Activated T-cell treated with anti-CD3 and anti-CD28 coated beads for 4 hours (primary cell): Measurements from ENCODE around the gene PHETA2.
"Not testable (repeated sequence)": the region's sequence is repeated elsewhere in the genome, so short reads cannot be mapped to it uniquely, and the experiment has no call there.

Source experiments
- DNase-seq: peaks from one replicate; pipeline ENCODE4 v3.0.0-alpha.2; 2020

PHETA2 gene

DNA sequence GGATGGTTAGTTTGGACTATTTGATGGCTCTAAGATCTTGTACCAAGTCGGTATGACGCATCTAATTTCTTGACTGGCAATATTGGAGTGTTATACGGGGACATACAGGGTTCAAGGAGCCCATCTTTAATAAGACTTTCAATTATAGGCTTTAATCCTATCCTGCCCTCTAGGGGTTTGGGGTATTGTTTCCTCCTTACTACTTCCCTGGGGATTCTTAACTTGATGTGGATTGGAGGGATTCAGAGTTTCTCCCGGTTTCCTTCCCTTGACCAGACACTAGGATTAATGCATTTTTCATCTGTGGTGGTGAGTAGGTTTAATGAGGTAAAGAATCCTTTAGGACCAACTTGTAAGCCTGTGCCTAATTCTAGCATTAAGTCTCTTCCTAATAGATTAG, 37.8 kb downstream of the PHETA2 start:
- no peak for DNase-seq

DNA sequence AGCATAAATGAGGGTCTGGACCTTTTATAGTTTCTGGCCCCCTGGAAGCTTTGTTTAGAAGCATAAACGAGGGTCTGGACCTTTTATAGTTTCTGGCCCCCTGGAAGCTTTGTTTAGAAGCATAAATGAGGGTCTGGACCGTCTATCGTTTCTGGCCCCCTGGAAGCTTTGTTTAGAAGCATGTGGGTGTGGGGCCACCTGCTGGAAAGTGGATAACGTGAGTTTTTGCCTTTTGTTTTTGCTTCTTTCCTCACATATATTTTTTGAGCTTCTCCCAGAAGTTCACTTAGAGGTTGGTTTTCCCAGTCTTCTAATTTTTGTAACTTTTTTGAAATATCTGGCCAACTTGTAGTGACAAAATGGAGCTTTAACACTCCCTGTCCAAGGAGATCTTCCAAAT, 38.7 kb downstream of the PHETA2 start:
- not testable (repeated sequence) for DNase-seq

DNA sequence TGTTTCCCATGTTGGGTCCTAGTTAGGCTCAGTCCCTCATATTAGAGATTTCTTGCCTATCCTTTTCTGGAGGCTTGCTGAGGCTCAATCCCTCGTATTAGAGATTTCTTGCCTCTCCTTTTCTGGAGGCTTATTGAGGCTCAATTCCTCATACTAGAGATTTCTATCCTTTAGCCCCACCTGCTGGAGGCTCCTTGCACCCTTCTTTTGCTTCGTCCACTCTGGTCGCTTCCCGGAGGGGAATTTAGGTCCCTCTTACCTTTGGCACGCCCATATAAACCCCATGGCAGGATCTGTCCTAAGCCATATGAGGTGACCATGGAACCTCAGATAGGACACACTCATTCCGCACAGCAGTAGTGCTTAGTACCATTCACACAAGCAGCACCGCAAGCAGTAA, 40.7 kb downstream of the PHETA2 start:
- DNase-seq: no peak

DNA sequence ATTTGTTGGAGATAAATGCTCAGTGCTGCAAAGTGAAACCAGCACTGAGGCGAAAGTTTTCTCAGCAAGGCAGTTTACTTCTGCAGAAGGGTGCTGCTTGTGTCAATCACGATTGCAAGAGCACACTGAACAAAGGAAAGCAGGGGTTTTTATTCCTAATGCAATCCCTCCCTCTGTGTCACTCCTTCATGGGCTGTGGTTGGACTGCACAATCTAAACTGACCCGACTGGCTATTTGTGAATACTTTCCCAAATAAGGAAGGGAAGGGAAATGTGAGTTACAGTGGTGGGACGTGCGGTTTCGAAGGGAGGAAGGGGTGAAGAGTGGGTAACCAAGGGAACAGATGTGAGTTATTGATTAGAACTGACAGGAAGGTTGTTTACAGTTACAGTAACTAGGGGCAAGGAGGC, 41.4 kb downstream of the PHETA2 start:
- DNase-seq: not testable (repeated sequence)

DNA sequence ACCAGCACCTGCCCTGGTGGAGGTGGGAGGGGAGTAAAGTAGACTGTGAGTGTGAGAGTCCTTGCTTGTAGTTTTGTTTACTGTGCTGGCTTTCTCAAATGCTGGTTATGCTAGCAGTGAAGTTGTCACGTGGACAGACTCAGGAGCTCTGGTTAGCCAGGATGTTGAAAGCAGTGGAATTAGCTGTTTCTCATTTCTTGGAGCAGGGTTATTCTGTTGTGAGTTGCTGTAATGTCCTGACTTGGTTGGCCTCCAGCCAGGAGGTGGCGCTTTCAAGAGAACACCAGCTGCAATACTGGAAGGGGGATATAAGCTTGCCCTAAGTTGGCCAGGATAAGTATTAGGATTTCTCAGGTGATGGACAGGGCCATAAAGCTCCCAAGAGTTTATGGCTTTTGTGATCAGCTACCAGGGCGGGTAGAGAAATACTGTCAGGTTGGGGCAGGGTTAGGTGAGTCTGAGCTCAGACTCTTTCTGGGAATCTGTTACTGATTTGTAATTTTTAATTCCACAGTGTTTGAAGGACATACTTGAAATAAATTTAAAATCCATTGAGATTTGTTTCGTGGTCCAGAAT, 42.9 kb downstream of the PHETA2 start:
- DNase-seq: no peak

DNA sequence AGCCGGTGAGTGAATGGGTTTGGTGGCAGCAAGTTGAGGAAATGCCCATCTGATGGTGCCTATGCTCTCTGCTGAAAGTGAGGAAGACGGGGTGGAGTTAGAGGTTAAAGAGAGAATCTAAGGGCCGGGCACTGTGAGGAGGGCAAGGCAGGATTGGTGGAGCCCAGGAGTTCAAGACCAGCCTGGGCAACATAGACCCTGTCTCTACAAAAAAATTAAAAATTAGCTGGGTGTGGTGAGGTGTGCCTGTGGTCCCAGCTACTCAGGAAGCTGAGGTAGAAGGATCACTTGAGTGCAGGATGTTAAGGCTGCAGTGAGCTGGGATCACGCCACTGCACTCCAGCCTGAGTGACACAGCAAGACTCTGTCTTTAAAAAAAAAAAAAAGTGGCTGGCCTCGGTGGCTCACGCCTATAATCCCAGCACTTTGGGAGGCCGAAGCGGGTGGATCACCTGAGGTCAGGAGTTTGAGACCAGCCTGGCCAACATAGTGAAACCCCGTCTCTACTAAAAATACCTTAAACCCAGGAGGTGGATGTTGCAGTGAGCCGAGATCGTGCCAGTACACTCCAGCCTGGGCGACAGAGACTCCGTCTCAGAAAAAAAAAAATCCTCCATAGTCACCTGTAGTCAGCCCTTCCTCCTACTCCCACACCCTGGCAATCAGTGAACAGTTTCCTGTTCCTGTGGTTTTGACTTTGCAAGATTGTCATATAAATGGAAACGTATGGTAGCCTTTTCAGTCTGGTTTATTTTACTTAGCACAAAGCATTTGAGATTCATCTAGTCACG, 46.4 kb downstream of the PHETA2 start:
- DNase-seq: peak; percentile 38

DNA sequence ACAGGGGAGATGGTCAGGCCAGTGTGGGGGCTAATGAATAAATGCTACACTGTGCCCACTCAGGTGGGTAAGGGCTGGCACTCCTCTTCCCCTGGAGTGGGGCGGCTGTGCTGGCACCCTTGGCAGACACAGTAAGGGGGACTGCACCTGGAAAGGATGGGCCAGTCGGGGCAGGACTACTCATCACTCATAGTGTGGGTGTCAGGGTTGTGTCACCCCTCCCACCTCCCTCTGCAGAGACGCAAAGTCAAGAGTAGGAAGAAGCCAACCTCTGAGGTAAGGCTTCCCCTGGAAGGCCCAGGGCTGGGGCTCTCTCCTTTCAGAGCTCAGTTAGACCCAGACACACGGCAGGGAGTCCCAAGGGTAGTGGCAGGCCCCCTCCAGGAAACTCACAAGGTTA, 49.5 kb downstream of the PHETA2 start:
- not testable (repeated sequence) for DNase-seq

DNA sequence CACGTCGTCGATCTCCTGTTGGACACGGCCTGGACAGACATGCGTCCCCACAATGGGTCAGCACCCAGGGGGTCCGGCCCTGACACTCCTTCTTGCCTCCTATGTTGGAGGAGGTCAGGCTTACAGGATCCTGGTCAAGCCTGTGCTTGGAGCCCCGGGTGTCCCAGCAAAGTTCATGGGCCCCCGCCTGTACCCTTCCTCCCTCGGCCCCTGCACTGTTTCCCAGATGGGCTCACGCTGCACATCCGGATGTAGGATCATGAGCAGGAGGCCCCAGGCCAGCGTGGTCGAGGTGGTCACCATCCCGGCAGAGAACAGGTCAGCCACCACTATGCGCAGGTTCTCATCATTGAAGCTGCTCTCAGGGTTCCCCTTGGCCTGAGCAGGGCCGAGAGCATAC, 53.6 kb downstream of the PHETA2 start:
- DNase-seq: no peak

DNA sequence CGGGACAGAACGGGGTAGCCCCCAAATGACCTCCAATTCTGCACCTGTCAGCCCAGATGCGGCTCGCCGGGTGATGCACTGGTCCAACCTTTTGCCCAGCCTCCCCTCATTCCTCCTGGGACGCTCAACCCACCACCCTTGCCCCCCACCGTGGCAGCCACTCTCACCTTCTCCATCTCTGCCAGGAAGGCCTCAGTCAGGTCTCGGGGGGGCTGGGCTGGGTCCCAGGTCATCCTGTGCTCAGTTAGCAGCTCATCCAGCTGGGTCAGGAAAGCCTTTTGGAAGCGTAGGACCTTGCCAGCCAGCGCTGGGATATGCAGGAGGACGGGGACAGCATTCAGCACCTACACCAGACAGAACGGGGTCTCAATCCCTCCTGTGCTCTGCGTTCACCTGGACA, 54.0 kb downstream of the PHETA2 start:
- DNase-seq: not testable (repeated sequence)
